Stimulated activated CD4-positive, alpha-beta T cell treated with anti-CD3 and anti-CD28 coated beads, Interleukin-2, amount 100 ng/mL, for 4 hours (primary cell): ENCODE results near the gene TLR9.
"Not testable (repeated sequence)": the region's sequence is repeated elsewhere in the genome, so short reads cannot be mapped to it uniquely, and the experiment has no call there.

Experiments used
- DNase-seq: peaks from one replicate; pipeline ENCODE4 v3.0.0-alpha.2; 2020; ENCODE audit warnings: low read depth

Gene TLR9, protein sequence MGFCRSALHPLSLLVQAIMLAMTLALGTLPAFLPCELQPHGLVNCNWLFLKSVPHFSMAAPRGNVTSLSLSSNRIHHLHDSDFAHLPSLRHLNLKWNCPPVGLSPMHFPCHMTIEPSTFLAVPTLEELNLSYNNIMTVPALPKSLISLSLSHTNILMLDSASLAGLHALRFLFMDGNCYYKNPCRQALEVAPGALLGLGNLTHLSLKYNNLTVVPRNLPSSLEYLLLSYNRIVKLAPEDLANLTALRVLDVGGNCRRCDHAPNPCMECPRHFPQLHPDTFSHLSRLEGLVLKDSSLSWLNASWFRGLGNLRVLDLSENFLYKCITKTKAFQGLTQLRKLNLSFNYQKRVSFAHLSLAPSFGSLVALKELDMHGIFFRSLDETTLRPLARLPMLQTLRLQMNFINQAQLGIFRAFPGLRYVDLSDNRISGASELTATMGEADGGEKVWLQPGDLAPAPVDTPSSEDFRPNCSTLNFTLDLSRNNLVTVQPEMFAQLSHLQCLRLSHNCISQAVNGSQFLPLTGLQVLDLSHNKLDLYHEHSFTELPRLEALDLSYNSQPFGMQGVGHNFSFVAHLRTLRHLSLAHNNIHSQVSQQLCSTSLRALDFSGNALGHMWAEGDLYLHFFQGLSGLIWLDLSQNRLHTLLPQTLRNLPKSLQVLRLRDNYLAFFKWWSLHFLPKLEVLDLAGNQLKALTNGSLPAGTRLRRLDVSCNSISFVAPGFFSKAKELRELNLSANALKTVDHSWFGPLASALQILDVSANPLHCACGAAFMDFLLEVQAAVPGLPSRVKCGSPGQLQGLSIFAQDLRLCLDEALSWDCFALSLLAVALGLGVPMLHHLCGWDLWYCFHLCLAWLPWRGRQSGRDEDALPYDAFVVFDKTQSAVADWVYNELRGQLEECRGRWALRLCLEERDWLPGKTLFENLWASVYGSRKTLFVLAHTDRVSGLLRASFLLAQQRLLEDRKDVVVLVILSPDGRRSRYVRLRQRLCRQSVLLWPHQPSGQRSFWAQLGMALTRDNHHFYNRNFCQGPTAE

GRCh38 chr3:52225452-52226228 lies at the start of gene TLR9:
TSS of gene TLR9 (minus strand) at chr3:52225645. CDS start at chr3:52225529, 116 bp downstream.
- no peak for DNase-seq

GRCh38 chr3:52274781-52275180 lies 49.3 kb upstream of the TLR9 start:
- DNase-seq: not testable (repeated sequence)

DNA sequence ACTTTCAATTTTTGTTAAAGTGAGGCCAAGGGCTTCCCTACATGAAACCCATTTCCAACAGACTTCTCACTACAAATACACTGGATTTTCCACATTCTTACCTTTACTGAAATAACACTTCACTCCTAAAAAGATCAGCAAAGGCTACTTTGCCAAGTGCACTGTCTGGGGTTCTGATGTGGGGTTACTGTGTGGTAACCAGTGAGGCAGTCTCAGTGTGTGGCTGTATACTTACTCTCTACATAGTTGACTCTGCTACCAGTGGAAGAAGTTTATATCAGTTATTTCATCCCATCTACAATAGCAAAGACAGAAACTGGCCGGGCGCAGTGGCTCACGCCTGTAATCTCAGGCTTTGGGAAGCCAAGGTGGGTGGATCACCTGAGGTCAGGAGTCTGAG lies 47.4 kb upstream of the TLR9 start:
- DNase-seq: no peak

DNA sequence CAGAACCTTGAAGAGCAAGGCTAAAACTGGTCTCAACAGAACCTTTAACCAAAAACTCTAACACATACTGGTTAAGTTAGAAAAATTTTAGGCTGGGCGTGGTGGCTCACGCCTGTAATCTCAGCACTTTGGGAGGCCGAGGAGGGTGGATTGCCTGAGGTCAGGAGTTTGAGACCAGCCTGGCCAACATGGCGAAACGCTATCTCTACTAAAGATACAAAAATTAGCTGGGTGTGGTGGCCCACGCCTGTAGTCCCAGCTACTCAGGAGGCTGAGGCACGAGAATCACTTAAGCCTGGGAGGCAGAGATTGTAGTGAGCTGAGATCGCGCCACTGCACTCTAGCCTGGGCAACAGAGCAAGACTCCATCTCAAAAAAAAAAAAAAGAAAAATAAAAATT lies 46.7 kb upstream of the TLR9 start:
- DNase-seq: not testable (repeated sequence)

DNA sequence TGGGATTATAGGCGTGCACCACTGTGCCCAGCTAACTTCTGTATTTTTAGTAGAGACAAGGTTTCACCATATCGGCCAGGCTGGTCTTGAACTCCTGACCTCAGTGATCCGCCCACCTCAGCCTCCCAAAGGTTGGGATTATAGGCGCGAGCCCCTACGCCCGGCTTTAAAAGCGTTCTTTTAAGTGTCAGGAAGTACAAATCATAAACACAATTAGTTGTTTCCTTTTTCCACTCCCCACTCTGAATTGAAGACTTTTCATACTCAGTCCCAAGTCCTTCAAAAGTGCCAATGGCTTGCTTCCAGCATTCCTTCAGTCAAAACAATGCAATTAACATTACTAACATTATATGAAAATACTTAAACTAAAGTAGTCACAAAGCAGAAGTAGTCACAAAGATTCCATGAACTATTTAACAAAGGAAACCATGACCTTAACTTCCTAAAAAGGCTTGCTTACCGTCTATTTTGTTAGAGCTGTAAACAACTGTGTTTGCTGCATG lies 44.9 kb upstream of the TLR9 start:
- DNase-seq: no peak

DNA sequence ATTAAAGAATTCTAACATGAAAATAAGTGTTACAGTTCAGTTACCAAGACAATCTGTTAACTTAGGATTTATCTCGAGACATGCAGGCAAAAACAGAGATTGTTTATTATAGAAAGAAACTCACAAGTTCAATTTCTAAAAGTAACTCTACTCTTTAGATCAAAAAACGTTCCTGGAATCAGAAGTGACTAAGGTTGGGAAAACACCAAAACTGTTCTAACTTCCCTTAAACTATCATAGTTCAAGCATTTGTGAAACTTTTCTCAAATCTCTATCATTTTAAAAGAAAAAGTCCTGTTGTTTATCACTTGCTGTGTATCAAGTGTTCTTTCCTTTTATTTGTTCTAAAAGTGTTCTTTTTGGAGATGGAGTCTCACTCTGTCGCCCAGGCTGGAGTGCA lies 44.3 kb upstream of the TLR9 start:
- DNase-seq: no peak

DNA sequence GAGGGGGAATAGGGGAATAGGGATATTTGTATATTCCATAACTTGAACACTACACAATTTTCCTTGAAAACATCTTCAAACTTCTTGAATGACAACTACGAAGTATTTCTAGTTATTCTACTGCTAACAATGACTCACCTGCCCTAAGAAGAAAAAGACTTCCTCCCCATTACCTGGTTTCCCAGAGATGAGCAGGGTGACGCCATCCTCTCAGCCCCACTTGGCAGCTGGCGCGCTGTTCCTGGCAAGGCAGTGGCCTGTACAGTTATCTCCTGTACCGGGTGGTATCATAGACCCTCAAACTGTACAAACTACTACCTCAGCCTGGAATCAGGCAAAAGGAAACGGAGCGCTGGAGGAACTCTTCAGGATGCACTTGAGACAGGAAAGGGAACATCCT lies 42.6 kb upstream of the TLR9 start:
- peak; percentile 59 for DNase-seq

- DNase-seq: no peak
These were observed 39.9 kb upstream of the TLR9 start for GRCh38 chr3:52265387-52265786.

- no peak for DNase-seq
These were observed 37.0 kb upstream of the TLR9 start for GRCh38 chr3:52262447-52262846.

- no peak for DNase-seq
These were observed 34.0 kb upstream of the TLR9 start for GRCh38 chr3:52259448-52259847.

- no peak for DNase-seq
These were observed 33.6 kb upstream of the TLR9 start for GRCh38 chr3:52259035-52259434.

GRCh38 chr3:52257911-52258310 lies 32.5 kb upstream of the TLR9 start:
- DNase-seq: no peak

GRCh38 chr3:52256622-52257021 lies 31.2 kb upstream of the TLR9 start:
- DNase-seq: no peak

GRCh38 chr3:52256159-52256558 lies 30.7 kb upstream of the TLR9 start:
- no peak for DNase-seq

GRCh38 chr3:52254608-52255007 lies 29.2 kb upstream of the TLR9 start:
- DNase-seq: no peak

DNA sequence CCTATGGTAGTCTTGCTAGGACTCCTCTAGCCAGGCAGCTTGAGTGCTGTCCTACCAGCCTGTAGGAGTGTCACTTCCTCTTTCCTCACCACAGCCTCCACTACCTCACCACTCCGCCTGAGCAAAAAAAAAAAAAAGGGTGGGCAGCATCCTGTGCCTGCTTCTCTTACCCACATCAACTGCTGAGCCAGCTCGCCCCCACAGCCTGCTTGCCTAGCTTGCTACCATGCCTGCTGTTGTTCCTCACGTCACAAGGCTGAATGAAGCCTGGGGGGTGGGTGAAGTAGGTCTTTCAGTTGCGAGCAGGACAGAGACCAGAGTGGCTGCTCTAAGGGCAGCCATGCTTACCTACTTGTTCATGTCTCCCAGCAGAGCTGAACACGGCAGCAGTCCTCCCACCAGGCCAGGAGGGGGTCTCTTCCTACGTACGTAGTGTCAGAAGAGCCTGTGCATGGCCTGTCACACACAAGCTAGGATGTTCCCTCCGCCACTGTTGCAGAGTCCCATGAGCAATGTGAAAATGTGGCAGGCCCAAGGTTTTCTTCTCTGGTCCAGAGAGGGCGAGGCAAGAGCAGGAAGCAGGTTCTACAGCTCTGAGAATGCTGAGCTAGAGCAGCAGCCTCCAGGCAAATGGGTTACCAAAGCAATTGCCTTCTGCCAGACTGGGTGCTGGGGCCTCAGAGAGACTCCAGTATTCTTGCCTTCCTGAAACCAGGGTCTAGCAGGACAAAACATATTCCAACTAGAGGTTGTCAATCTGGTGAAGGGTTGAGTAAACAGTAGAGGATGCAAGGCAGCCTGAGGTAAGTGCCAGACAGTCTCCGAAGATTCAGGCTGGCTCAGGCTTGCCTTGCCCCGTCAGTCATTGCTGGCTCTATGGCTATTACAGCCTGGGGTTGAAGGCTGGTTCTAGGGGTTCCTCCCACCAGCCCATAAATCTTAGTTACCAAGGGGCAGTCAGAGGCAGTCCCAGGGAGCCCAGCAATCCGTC lies 28.2 kb upstream of the TLR9 start:
- DNase-seq: peak; percentile 84

GRCh38 chr3:52250122-52250521 lies 24.7 kb upstream of the TLR9 start:
- no peak for DNase-seq

GRCh38 chr3:52249683-52250082 lies 24.2 kb upstream of the TLR9 start:
- DNase-seq: no peak

GRCh38 chr3:52248816-52249547 lies 23.5 kb upstream of the TLR9 start:
- no peak for DNase-seq

DNA sequence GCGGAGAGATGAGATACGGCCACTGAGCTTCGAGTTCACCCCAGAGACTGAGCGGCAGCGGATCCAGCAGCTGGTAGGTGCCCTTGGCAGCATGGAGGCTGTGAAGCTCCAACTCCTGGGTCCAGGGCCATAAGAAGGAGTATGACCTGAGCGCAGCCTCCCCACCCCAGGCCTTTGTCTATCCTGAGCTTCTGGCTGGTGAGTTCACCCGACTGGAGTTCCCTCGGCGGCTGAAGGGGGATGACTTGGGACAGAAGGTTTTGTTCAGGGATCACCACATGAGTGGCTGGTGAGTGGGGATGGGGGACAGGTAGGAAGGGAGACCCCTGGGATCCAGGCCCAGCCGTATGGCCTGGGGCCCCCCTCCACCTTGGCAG lies 22.7 kb upstream of the TLR9 start:
- no peak for DNase-seq
